Spinal cord (tissue), 10 donors: ENCODE measurements around the gene ANKRD33. TPM values are rescaled to one million over a fixed set of nuclear protein-coding genes. Genes with fewer than 3 reads are reported as not detected.
"Not testable (repeated sequence)": the region's sequence is repeated elsewhere in the genome, so short reads cannot be mapped to it uniquely, and the experiment has no call there.

Experiments used
- DNase-seq, 6 donors: peaks; one replicate each; pipeline versions ENCODE4 v3.0.0 to v3.0.0-alpha.2; 2013 to 2015; ENCODE audit warnings: low spot score in 6 of 6, low read depth in 4 of 6
- H3K27ac ChIP-seq: one replicate; pipeline ENCODE4 v1.5.1; 2013; ENCODE audit warnings: low read depth, low read length, control low read depth
- H3K27me3 ChIP-seq: one replicate; pipeline ENCODE4 v1.6.1; 2013; ENCODE audit warnings: low read length; ENCODE audit not compliant: control insufficient read depth, insufficient read depth
- H3K36me3 ChIP-seq: one replicate; pipeline ENCODE4 v1.6.1; 2013; ENCODE audit warnings: low read length; ENCODE audit not compliant: control insufficient read depth, insufficient read depth
- H3K4me1 ChIP-seq: one replicate; pipeline ENCODE4 v1.6.1; 2013; ENCODE audit warnings: low read length; ENCODE audit not compliant: control insufficient read depth, insufficient read depth
- H3K4me3 ChIP-seq: one replicate; pipeline ENCODE4 v1.5.1; 2013; ENCODE audit warnings: low read depth, low read length, control low read depth
- H3K9me3 ChIP-seq: one replicate; pipeline ENCODE4 v1.6.1; 2013; ENCODE audit warnings: low read length; ENCODE audit not compliant: control insufficient read depth, insufficient read depth
- WGBS: methylation state at CpG from one replicate; pipeline ENCODE4 v1.1.5; 2013; ENCODE audit warnings: missing lambda C conversion rate; ENCODE audit not compliant: insufficient coverage; 5-methylcytosine and 5-hydroxymethylcytosine counted together
- polyA plus RNA-seq, 2 donors: library from polyadenylated mRNA; unstranded; fragments of 120-200 nt; gene quantifications; one replicate each; pipeline ENCODE4 v1.2.1, GENCODE V29; 2013; ENCODE audit not compliant: insufficient read length in 2 of 2
- total RNA-seq, 2 donors: library from RNA; depleted of rRNA in 1 of 2; stranded (reverse); fragments of 120-200 nt in 1 of 2; fragments of >200 nt in 1 of 2; gene quantifications; one replicate each; pipeline versions ENCODE4 v1.2.3 to v1.2.4, GENCODE V29; 2013 to 2014
- donor health status: healthy.

Gene ANKRD33
- total and polyA plus RNA-seq, 4 donors = 0.14 to 0.21 (median 0.17) TPM; not detected in 1

GRCh38 chr12:51874000-51874399 lies 13.9 kb upstream of the ANKRD33 start:
- Histone ChIP-seq H3K27ac (no peak overlapping the region), H3K4me1 (peaks cover 13% of the 10 kb centered on the region), H3K27me3 (peaks cover 7% of the 10 kb centered on the region), H3K4me3 (no peak overlapping the region), H3K36me3 (no peaks in the 10 kb centered on the region), H3K9me3 (no peaks in the 10 kb centered on the region)
- no peak for DNase-seq
- WGBS = 54% methylated on average over 4 of the region's 8 CpGs

GRCh38 chr12:51874486-51874885 lies 13.4 kb upstream of the ANKRD33 start:
- Histone ChIP-seq H3K4me3 (no peak overlapping the region), H3K4me1 (peaks cover 9% of the 10 kb centered on the region), H3K9me3 (no peaks in the 10 kb centered on the region), H3K27me3 (peaks cover 6% of the 10 kb centered on the region), H3K27ac (no peak overlapping the region), H3K36me3 (no peaks in the 10 kb centered on the region)
- WGBS = 70% methylated on average over 2 of the region's 4 CpGs
- no peak for DNase-seq

DNA sequence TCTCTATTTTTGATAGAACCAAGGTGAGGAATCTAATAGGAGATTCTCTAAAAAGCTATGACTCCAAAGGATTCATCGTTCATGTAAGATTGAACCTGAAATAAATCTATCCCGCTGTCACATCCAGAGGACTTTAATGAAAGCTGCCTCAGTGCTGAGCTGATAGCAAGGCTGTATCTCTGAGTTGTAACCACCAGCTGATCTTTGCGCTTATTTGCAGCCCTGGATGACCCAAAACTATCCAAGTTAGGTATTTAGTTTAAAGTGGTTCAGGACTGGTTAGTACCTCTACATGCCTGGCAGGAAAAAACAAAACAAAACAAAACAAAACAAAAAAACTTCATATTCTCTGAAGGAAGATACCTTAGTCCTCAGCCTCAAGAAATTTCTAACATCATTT lies 8.8 kb upstream of the ANKRD33 start:
- Histone ChIP-seq H3K4me1 (no peaks in the 10 kb centered on the region), H3K27ac (no peak overlapping the region), H3K36me3 (no peaks in the 10 kb centered on the region), H3K4me3 (no peak overlapping the region), H3K27me3 (no peaks in the 10 kb centered on the region), H3K9me3 (no peaks in the 10 kb centered on the region)
- DNase-seq = no peak
- WGBS = 78% methylated on average over 2 of the region's 3 CpGs

- H3K27ac ChIP-seq = no peak overlapping the region
- DNase-seq = no peak
- WGBS = no CpG with 5 or more reads among the region's 1 CpG
These were observed 4.6 kb upstream of the ANKRD33 start for GRCh38 chr12:51883295-51883694.

GRCh38 chr12:51883998-51884675 lies 3.8 kb upstream of the ANKRD33 start:
- Histone ChIP-seq H3K27ac (no peak overlapping the region), H3K9me3 (no peaks in the 10 kb centered on the region), H3K4me1 (peaks cover 6% of the 10 kb centered on the region), H3K27me3 (no peaks in the 10 kb centered on the region), H3K36me3 (no peaks in the 10 kb centered on the region), H3K4me3 (no peak overlapping the region)
- WGBS = 83% methylated on average over 3 of the region's 4 CpGs
- no peak for DNase-seq

More at GRCh38 chr12:51883295-51883694, 4.6 kb upstream of the ANKRD33 start:
- H3K9me3 ChIP-seq = no peaks in the 10 kb centered on the region
- no peaks in the 10 kb centered on the region for H3K27me3 ChIP-seq
- H3K36me3 ChIP-seq = no peaks in the 10 kb centered on the region
- H3K4me1 ChIP-seq = peaks cover 6% of the 10 kb centered on the region
- no peak overlapping the region for H3K4me3 ChIP-seq

DNA sequence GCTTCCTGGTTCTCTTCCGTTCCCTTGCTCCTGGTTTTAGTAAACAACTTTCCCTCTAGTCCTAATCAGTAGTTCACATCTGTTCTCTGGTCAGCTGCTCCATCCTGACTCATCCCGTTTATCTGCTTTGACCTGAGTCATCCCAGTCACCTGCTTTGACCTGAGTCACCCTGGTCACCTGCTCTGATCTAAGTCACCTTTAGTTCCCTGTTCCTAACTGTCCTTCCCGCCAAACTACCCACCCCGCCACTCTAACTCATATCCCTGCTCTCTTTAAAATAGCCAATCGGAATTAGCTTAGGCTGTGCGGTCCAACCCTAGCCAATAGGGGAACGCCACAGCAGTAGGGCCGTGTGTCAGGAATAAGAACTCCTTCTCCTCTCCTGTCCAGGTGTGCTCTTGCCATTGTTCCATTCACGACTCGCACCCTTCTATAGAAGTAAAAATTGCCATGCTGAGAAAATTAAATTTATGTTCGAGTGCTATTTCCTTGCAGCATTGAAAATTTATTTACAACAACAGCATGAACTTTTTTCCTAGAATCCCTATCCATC lies 3.1 kb upstream of the ANKRD33 start:
- DNase-seq = no peak
- Histone ChIP-seq H3K4me3 (no peak overlapping the region), H3K27ac (no peak overlapping the region), H3K4me1 (peaks cover 8% of the 10 kb centered on the region), H3K36me3 (no peaks in the 10 kb centered on the region), H3K27me3 (no peaks in the 10 kb centered on the region), H3K9me3 (no peaks in the 10 kb centered on the region)
- 95% methylated on average over 7 of the region's 11 CpGs for WGBS

DNA sequence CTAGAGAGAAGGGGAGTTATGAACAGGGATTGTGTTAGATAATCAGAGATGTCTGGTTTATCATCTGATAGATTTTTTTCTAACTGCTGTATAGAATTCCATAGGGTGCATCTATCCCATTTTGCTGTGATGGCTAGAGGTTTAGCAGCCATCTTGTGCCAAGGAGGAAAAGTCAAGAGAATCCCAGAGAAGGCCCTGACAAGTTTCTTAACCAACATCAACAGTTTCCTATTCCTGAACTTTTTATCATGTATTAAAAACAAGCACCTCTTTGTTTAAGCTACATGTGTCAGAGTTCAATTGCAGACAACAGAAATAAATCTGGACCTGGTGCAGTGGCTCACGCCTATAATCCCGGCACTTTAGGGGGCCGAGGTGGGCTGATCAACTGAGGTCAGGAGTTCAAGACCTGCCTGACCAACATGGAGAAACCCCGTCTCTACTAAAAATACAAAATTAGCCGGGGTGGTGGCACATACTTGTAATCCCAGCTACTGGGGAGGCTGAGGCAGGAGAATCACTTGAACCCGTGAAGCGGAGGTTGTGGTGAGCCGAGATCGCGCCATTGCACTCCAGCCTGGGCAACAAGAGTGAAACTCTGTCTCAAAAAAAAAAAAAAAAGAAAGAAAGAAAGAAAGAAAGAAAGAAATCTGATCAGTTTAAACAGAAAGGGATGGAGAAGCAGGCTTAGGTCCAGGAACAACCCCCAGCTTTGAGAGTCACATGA lies 2.4 kb upstream of the ANKRD33 start:
- H3K4me3 ChIP-seq, H3K9me3 ChIP-seq, DNase-seq, H3K36me3 ChIP-seq, H3K27me3 ChIP-seq, H3K4me1 ChIP-seq: not testable (repeated sequence)
- H3K27ac ChIP-seq = peak overlapping the region; percentile 42
- WGBS = 100% methylated on average over 7 of the region's 10 CpGs

GRCh38 chr12:51886021-51886710 lies 1.7 kb upstream of the ANKRD33 start:
- peak overlapping the region; percentile 42 for H3K27ac ChIP-seq
- WGBS = 85% methylated on average over 5 of the region's 10 CpGs

DNA sequence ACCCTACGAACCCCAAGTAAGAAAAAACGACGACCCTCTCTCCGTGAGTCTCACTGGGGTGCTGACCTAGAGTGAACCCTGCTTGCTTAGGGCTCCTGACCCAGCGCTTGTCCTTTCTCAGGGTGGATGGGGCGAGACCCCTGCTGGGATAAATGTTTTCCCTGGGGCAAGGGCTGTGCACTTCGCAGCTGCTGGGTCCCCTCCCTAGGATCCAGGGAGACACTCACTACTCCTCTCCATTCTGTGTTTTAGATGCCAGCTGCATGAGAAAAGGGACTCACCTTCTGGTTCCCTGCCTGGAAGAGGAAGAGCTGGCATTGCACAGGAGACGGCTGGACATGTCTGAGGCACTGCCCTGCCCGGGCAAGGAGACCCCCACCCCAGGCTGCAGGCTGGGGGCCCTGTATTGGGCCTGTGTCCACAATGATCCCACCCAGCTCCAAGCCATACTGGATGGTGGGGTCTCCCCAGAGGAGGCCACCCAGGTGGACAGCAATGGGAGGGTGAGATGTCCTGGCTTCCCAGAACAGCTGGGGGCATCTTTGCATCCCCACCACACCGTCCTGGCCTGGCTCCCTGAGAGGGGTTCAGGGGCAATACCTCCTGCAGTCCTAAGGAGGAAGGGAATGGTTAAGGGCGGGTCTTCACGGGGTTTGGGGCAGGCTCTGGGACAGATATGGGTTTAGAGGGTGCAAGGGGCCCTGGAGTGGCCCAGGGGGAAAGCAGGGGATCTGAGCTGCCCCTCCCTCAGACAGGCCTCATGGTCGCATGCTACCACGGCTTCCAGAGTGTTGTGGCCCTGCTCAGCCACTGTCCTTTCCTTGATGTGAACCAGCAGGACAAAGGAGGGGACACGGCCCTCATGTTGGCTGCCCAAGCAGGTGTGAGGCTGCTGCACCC lies 663 bp downstream of the ANKRD33 start:
- WGBS = 71% methylated on average over 14 of the region's 15 CpGs
- Histone ChIP-seq H3K9me3 (no peaks in the 10 kb centered on the region), H3K4me1 (peaks cover 9% of the 10 kb centered on the region), H3K4me3 (no peak overlapping the region), H3K36me3 (no peaks in the 10 kb centered on the region), H3K27ac (no peak overlapping the region), H3K27me3 (no peaks in the 10 kb centered on the region)
- no peak for DNase-seq

More at GRCh38 chr12:51886021-51886710, 1.7 kb upstream of the ANKRD33 start:
- Histone ChIP-seq H3K36me3 (no peaks in the 10 kb centered on the region), H3K27me3 (no peaks in the 10 kb centered on the region), H3K4me1 (peaks cover 9% of the 10 kb centered on the region), H3K4me3 (no peak overlapping the region), H3K9me3 (no peaks in the 10 kb centered on the region)
- DNase-seq = peak in 1 of 6 donors; percentile 52
